Small intestine (tissue), 7 donors: ENCODE data around the gene NDUFB5. TPM values are rescaled to one million over a fixed set of nuclear protein-coding genes. Genes with fewer than 3 reads are reported as not detected.

Experiments used
- DNase-seq, 2 donors: peaks; one replicate each; pipeline versions ENCODE4 v3.0.0 to v3.0.0-alpha.2; 2013
- FAIRE-seq: peaks from 2 replicates; lab custom pipeline; 2012; peaks lifted over from hg19 to GRCh38; lab: Jason Lieb, UNC
- H3K27ac ChIP-seq, 3 donors: one replicate each; pipeline ENCODE4 v1.5.1; 2013; ENCODE audit warnings: low read length in 2 of 3, mild to moderate bottlenecking in 2 of 3, control low read depth in 1 of 3, inconsistent platforms in 1 of 3, low read depth in 1 of 3, moderate library complexity in 1 of 3
- H3K27me3 ChIP-seq, 3 donors: one replicate each; pipeline ENCODE4 v1.6.1; 2013; ENCODE audit warnings: low read length in 3 of 3, inconsistent platforms in 1 of 3; ENCODE audit not compliant: control insufficient read depth in 3 of 3, insufficient read depth in 3 of 3
- H3K36me3 ChIP-seq, 3 donors: one replicate each; pipeline ENCODE4 v1.6.1; 2013; ENCODE audit warnings: low read length in 3 of 3, inconsistent platforms in 1 of 3, low read depth in 1 of 3, mild to moderate bottlenecking in 1 of 3, moderate library complexity in 1 of 3; ENCODE audit not compliant: control insufficient read depth in 3 of 3, insufficient read depth in 2 of 3
- H3K4me1 ChIP-seq, 3 donors: one replicate each; pipeline ENCODE4 v1.6.1; 2013; ENCODE audit warnings: low read length in 2 of 3, inconsistent platforms in 1 of 3, low read depth in 1 of 3, mild to moderate bottlenecking in 1 of 3, moderate library complexity in 1 of 3; ENCODE audit not compliant: control insufficient read depth in 3 of 3, insufficient read depth in 2 of 3
- H3K4me3 ChIP-seq, 3 donors: one replicate each; pipeline ENCODE4 v1.5.1; 2013; ENCODE audit warnings: low read length in 3 of 3, control low read depth in 1 of 3, inconsistent platforms in 1 of 3, low read depth in 1 of 3, mild to moderate bottlenecking in 1 of 3, moderate library complexity in 1 of 3
- H3K9me3 ChIP-seq, 2 donors: one replicate each; pipeline ENCODE4 v1.6.1; 2013; ENCODE audit warnings: low read depth in 1 of 2, low read length in 1 of 2; ENCODE audit not compliant: control insufficient read depth in 2 of 2, insufficient read depth in 1 of 2
- WGBS, 3 donors: extraction: QIAGEN DNeasy Blood & Tissue Kit; methylation state at CpG; one replicate each; pipeline ENCODE4 v1.1.7; 2013; 5-methylcytosine and 5-hydroxymethylcytosine counted together
- polyA plus RNA-seq, 4 donors: library from polyadenylated mRNA; stranded (reverse) in 3 of 4; unstranded in 1 of 4; fragments of 200-250 nt in 3 of 4; fragments of 120-200 nt in 1 of 4; gene quantifications; one replicate each; pipeline versions ENCODE4 v1.2.1 to v1.2.3, GENCODE V29; 2013
- donor health status: healthy with polysubstance abuse.
- donor health status: control.
- donor health status: control.
- donor health status: Bipolar disorder and iron deficiency.
- donor health status: healthy.

Gene NDUFB5
- polyA plus RNA-seq, 4 donors: 124 to 184 (median 157) TPM

GRCh38 chr3:179673523-179673922 lies 68.9 kb downstream of the NDUFB5 start:
- Histone ChIP-seq H3K9me3 (no peaks in the 10 kb centered on the region), H3K36me3 (no peaks in the 10 kb centered on the region), H3K4me1 (no peaks in the 10 kb centered on the region), H3K4me3 (no peak overlapping the region), H3K27ac (no peak overlapping the region), H3K27me3 (no peaks in the 10 kb centered on the region)
- 93 to 96% (median 95%) methylated on average over 8 of the region's 8 CpGs for WGBS, 3 donors
- FAIRE-seq (no peak), DNase-seq (no peak)

- H3K27ac ChIP-seq: no peak overlapping the region
- WGBS, 3 donors: 90 to 97% (median 95%) methylated on average over 5 of the region's 5 CpGs
- no peaks in the 10 kb centered on the region for H3K36me3 ChIP-seq
- no peak overlapping the region for H3K4me3 ChIP-seq
- no peaks in the 10 kb centered on the region for H3K27me3 ChIP-seq
- FAIRE-seq (no peak), DNase-seq (no peak)
- H3K9me3 ChIP-seq: no peaks in the 10 kb centered on the region
- H3K4me1 ChIP-seq: no peaks in the 10 kb centered on the region
Measured at GRCh38 chr3:179676081-179676480, 71.5 kb downstream of the NDUFB5 start.

Other genes starting within 250 kb of the NDUFB5 start
- 1 to 10 TPM in 3 of 4 donors, under 1 TPM in 1; 0.67 to 9.7 (median 4.5) TPM for gene GNB4, start 153.3 kb upstream of the NDUFB5 start, polyA plus RNA-seq
- gene ACTL6A, start 41.9 kb upstream of the NDUFB5 start, polyA plus RNA-seq: 10 to 100 TPM; 31.3 to 60.1 (median 38.3) TPM
- 10 to 100 TPM; 34.1 to 56.0 (median 50.1) TPM for gene MRPL47, start 156 bp upstream of the NDUFB5 start, polyA plus RNA-seq
- 1 to 10 TPM in 2 of 4 donors, under 1 TPM in 2; 0.22 to 4.2 (median 1.8) TPM for gene USP13, start 48.2 kb downstream of the NDUFB5 start, polyA plus RNA-seq